WTC11 (cell line): ENCODE data around the gene TAS1R1.

Experiments
- PRRX2 ChIP-seq: fragments of 250-450 bp; sonication (Bioruptor Pico); IDR thresholded peaks from 2 replicates; pipeline ENCODE4 v1.8.0; 2021; ENCODE audit warnings: mild to moderate bottlenecking
- TF ChIP-seq, protein P1 (sequence below): fragments of 200-600 bp; IDR thresholded peaks from 2 replicates; pipeline ENCODE4 v1.8.0; 2022; ENCODE audit warnings: antibody characterized with exemption
- TF ChIP-seq, protein P2 (sequence below): sonication (generic); formaldehyde crosslinking; IDR thresholded peaks from 2 replicates; pipeline ENCODE4 v1.8.1; 2023; ENCODE audit warnings: mild to moderate bottlenecking, missing genetic modification reagents
- TF ChIP-seq, protein P3 (sequence below): sonication (generic); formaldehyde crosslinking; IDR thresholded peaks from 2 replicates; pipeline ENCODE4 v1.8.0; 2022; ENCODE audit warnings: mild to moderate bottlenecking, missing genetic modification reagents

DNA sequence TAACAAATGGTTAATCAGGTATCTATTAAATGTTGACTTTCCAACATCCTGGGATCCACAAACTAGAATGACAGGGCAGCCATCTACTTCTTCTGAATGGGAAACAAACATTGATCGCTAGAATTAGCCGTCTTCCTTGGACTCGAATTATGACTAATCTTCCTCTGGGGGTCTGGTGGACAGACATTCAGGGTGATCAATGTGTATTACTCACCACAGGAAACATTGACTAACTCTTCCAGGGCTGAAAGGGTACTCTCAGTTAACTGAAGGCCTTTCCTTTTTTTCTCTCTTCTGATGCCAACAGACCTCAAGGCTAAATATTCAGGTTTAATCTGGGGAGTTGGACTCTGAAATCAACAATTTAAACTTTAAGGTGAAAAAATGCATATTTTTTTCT is 10.3 kb upstream of the TAS1R1 start:
- TF ChIP-seq, protein P1, sequence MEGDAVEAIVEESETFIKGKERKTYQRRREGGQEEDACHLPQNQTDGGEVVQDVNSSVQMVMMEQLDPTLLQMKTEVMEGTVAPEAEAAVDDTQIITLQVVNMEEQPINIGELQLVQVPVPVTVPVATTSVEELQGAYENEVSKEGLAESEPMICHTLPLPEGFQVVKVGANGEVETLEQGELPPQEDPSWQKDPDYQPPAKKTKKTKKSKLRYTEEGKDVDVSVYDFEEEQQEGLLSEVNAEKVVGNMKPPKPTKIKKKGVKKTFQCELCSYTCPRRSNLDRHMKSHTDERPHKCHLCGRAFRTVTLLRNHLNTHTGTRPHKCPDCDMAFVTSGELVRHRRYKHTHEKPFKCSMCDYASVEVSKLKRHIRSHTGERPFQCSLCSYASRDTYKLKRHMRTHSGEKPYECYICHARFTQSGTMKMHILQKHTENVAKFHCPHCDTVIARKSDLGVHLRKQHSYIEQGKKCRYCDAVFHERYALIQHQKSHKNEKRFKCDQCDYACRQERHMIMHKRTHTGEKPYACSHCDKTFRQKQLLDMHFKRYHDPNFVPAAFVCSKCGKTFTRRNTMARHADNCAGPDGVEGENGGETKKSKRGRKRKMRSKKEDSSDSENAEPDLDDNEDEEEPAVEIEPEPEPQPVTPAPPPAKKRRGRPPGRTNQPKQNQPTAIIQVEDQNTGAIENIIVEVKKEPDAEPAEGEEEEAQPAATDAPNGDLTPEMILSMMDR = no peak
- TF ChIP-seq PRRX2 (CRISPR knock-in tag) = no peak
- TF ChIP-seq, protein P2, sequence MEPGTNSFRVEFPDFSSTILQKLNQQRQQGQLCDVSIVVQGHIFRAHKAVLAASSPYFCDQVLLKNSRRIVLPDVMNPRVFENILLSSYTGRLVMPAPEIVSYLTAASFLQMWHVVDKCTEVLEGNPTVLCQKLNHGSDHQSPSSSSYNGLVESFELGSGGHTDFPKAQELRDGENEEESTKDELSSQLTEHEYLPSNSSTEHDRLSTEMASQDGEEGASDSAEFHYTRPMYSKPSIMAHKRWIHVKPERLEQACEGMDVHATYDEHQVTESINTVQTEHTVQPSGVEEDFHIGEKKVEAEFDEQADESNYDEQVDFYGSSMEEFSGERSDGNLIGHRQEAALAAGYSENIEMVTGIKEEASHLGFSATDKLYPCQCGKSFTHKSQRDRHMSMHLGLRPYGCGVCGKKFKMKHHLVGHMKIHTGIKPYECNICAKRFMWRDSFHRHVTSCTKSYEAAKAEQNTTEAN = no peak
- TF ChIP-seq, protein P3, sequence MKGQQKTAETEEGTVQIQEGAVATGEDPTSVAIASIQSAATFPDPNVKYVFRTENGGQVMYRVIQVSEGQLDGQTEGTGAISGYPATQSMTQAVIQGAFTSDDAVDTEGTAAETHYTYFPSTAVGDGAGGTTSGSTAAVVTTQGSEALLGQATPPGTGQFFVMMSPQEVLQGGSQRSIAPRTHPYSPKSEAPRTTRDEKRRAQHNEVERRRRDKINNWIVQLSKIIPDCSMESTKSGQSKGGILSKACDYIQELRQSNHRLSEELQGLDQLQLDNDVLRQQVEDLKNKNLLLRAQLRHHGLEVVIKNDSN (CRISPR knock-in tag) = no peak
